NCI-H2107 treated with DMSO at 0.1 percent for 48 hours (cell line): ENCODE measurements around the gene APLP2.
A peak's percentile ranks its signal among the peaks of the same experiment; 100 is the strongest.
"Not testable (repeated sequence)": the region's sequence is repeated elsewhere in the genome, so short reads cannot be mapped to it uniquely, and the experiment has no call there.

Experiments used
- DNase-seq: peaks from one replicate; lab custom pipeline; 2025; ENCODE audit not compliant: unreplicated experiment; lab: John Stamatoyannopoulos, UW

Gene APLP2

DNA sequence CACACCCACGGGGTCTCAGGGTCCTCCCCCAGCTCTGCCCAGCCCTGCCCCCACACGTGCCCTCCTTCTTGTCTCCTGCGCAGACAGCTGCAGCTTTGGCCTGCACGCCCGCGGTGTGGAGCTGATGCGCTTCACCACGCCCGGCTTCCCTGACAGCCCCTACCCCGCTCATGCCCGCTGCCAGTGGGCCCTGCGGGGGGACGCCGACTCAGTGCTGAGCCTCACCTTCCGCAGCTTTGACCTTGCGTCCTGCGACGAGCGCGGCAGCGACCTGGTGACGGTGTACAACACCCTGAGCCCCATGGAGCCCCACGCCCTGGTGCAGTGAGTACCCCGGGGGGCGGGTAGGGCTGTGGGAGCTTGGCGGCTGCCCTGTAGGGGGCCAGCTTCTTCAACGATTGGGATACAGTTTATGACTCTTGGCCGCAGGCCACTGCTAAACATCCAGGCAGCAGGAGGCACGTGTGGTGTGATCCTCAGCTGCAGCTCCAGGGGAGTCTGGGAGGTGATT, 120.7 kb downstream of the APLP2 start:
- peak; percentile 13 for DNase-seq

DNA sequence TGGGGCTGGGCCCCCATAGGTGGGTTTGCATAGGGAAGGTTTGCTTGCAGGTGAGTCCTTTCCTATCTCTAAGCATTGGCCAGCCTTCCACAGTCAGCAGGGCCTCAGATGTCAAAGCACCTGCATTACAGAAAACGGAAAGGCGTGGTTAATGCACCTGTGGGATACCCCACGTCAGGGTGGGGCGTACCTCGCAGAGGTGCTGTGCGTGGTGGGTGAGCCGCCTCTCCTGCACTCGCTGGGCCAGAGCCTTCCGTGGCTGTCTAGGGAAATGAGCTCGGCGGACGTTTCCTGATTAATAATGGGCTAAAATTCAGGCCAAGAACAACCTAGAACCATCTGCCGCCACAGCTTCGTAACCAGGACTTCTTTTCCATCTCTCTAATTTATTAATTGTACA, 122.2 kb downstream of the APLP2 start:
- DNase-seq, result no peak

DNA sequence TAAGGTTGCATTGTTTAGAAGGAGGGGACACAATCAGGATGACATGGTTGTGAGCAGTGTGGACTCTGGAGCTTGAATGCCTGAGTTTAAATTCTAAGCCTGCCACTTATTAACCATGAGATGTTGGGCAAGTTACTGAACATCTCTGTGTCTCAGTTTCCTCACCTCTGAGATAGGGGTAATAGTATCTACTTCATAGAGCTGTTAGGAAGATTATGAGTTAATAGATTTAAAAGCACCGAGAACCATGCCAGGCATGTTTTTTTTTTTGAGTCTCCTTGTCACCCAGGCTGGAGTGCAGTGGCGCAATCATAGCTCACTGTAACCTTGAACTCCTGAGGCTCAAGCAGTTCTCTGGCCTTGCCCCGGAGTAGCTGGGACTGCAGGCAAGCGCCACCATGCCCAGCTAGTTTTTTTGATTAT, 123.2 kb downstream of the APLP2 start:
- DNase-seq, result no peak

DNA sequence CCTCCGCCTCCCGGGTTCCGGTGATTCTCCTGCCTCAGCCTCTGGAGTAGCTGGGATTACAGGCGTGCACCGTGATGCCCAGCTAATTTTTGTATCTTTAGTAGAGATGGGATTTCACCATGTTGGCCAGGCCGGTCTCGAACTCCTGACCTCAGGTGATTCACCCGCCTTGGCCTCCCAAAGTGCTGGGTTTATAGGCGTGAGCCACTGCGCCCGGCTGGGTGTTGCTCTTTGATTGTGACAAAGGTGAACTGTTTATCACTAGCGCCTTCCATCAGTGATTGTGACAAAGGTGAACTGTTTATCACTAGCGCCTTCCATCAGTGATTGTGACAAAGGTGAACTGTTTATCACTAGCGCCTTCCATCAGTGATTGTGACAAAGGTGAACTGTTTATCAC, 123.9 kb downstream of the APLP2 start:
- not testable (repeated sequence) for DNase-seq
